Stimulated activated naive CD8-positive, alpha-beta T cell treated with anti-CD3 and anti-CD28 coated beads, Interleukin-15, amount 100 ng/mL, for 72 hours (primary cell): ENCODE measurements around the gene GLYATL1B.
"Not testable (repeated sequence)": the region's sequence is repeated elsewhere in the genome, so short reads cannot be mapped to it uniquely, and the experiment has no call there.

Experiments
- ATAC-seq: fragments of 150-1000 bp; cut with Tn5 transposase; 2 replicates; pipeline ENCODE4 v1.10.0; 2021; ENCODE audit warnings: mild to moderate bottlenecking, moderate library complexity
- DNase-seq, 2 donors: peaks; one replicate each; pipeline ENCODE4 v3.0.0; 2021 to 2022
- H3K27ac Mint-ChIP-seq, 2 donors: one replicate each; pipeline ENCODE4 v1.8.0; 2022; ENCODE audit warnings: mild to moderate bottlenecking in 2 of 2, mixed read lengths in 2 of 2, moderate library complexity in 2 of 2
- H3K27me3 Mint-ChIP-seq: one replicate; pipeline ENCODE4 v1.8.0; 2022; ENCODE audit warnings: mixed read lengths
- H3K4me1 Mint-ChIP-seq: one replicate; pipeline ENCODE4 v1.8.0; 2022; ENCODE audit warnings: mild to moderate bottlenecking, mixed read lengths
- H3K4me3 Mint-ChIP-seq, 2 donors: one replicate each; pipeline ENCODE4 v1.8.0; 2022; ENCODE audit warnings: mild to moderate bottlenecking in 2 of 2, mixed read lengths in 2 of 2, moderate library complexity in 1 of 2
- H3K9me3 Mint-ChIP-seq, 2 donors: one replicate each; pipeline ENCODE4 v1.8.0; 2022; ENCODE audit warnings: mixed read lengths in 2 of 2

The GLYATL1B gene, protein sequence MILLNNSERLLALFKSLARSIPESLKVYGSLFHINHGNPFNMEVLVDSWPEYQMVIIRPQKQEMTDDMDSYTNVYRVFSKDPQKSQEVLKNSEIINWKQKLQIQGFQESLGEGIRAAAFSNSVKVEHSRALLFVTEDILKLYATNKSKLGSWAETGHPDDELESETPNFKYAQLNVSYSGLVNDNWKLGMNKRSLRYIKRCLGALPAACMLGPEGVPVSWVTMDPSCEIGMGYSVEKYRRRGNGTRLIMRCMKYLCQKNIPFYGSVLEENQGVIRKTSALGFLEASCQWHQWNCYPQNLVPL

DNA sequence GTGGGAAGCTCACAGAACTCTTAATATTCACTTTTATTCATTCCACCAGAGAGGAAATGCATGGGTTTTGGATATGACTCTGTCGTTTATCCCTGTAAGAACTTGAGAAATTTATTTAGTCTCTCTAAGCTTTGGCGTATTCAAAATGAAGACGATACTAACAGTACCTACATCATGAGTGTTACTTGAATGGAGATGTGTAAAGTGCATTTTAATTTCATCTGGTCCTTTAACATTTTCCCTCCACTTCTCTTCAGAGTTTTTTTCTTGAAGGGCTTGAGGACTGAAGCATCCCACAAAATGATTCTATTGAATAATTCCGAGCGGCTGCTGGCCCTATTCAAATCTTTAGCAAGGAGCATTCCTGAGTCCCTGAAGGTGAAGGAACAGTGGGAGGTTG lies at the start of gene GLYATL1B:
GLYATL1B (plus strand) TSS at position 301 of the 400 bp plus-strand sequence; CDS start at position 301, 0 bp downstream.
- ATAC-seq, H3K27ac Mint-ChIP-seq, H3K9me3 Mint-ChIP-seq, H3K4me3 Mint-ChIP-seq, DNase-seq, H3K4me1 Mint-ChIP-seq: not testable (repeated sequence)
- H3K27me3 Mint-ChIP-seq, result peaks cover 22% of the 10 kb centered on the region

DNA sequence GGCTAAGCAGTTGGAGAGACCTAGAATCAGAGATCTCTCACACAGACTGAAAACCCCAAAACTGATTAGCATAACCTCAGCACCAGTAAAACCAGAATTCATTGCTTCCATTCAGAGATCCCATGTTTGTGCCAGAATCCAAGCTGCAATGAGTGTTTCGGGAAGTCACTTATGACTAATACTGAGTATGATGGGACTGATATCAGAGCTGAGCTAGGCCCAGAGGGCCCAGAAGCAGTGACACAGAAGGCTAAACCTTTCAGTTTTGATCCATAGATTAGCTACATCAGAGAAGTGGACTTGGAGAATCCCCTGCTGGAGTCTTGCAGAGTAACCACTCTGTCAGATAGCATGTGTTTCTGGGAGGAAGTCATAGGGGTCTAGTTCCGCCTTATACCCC lies 49.6 kb upstream of the GLYATL1B start:
- peaks cover 54% of the 10 kb centered on the region for H3K27me3 Mint-ChIP-seq
- not testable (repeated sequence) for DNase-seq, ATAC-seq, H3K27ac Mint-ChIP-seq, H3K9me3 Mint-ChIP-seq, H3K4me1 Mint-ChIP-seq, H3K4me3 Mint-ChIP-seq

DNA sequence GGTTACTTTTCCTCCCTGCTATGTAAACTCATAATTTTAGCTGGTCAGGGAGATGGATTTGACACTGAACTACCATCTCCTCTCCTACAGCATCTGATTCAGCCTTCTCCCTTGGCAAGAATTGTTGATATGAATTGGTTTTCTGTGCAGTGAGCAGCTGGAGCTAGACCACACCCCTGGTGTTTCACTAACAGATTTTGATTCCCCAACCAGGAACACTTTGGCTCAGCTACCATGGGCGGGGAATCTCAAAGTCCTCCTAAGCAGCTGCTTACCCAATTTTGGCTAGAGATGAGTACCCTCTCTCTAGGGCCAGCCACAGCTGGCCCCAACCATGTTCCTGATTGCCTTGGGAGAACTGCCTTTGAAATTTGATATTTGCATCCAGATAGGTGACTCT lies 48.7 kb upstream of the GLYATL1B start:
- H3K9me3 Mint-ChIP-seq, ATAC-seq, H3K4me1 Mint-ChIP-seq, H3K4me3 Mint-ChIP-seq, DNase-seq, H3K27ac Mint-ChIP-seq: not testable (repeated sequence)
- peaks cover 49% of the 10 kb centered on the region for H3K27me3 Mint-ChIP-seq

DNA sequence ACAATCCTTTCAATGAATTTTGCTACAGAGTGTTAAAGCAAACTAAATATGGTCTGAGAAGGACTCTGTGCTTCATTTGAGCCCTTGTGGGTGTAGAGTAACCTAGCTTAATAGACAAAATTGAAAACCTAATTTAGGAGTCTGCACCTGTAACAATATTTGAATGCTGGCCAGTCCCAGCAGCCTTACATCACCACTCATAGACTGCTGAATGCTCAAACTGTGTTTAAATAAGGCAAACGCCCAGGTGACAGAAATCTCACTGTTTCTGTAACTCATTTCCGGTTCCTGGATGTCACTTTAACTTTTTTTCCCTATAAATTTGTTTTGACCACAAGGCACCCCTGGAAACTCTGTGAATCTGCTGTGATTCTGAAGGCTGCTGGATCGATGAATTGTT lies 45.5 kb upstream of the GLYATL1B start:
- H3K27ac Mint-ChIP-seq, result no peak overlapping the region
- no peak for DNase-seq
- no peaks in the 10 kb centered on the region for H3K4me1 Mint-ChIP-seq
- no peak overlapping the region for H3K4me3 Mint-ChIP-seq
- H3K27me3 Mint-ChIP-seq, result peaks cover 21% of the 10 kb centered on the region
- no peak for ATAC-seq
- no peaks in the 10 kb centered on the region for H3K9me3 Mint-ChIP-seq

DNA sequence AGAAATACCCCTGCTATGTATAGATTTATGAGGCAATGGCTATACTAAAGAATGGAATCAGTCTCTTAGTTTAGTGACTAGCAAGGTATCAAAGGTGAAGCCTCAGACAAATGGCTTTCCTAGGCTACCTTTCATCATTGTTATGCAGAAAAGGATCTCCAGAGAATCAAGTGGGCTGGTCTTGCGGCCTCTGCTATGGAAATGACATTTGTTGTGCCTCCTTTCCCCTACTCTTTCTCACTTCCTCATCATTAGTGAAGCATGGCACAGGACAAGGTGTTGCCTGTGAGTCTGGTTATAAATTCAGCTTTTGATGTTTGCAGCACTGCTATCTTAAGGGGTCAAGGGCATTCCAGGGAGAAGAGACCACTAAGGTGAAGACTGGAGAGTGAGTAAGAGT lies 34.7 kb upstream of the GLYATL1B start:
- not testable (repeated sequence) for H3K4me3 Mint-ChIP-seq, DNase-seq, ATAC-seq, H3K9me3 Mint-ChIP-seq, H3K4me1 Mint-ChIP-seq, H3K27ac Mint-ChIP-seq
- peaks cover 16% of the 10 kb centered on the region for H3K27me3 Mint-ChIP-seq

DNA sequence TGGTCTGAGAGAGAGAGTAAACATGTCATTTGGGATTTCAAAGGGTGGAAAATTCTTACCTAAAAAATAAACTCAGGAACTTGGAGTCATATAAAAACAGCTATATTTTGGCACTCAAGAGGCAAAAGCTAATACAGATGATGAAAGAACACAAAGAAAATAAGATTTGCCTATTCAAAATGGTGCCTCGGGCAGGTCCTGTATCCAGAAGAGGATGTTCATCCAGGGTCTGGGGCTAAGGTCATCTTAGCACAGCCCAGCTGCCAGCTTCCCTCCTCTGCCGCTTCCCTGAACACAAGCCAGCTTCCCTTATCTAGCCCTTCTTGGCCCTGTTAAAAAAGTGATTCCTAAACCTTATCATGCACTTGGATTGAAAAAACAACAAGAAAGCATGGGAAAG lies 33.8 kb upstream of the GLYATL1B start:
- H3K9me3 Mint-ChIP-seq, H3K4me3 Mint-ChIP-seq, H3K4me1 Mint-ChIP-seq, DNase-seq, H3K27ac Mint-ChIP-seq, ATAC-seq: not testable (repeated sequence)
- peaks cover 25% of the 10 kb centered on the region for H3K27me3 Mint-ChIP-seq

DNA sequence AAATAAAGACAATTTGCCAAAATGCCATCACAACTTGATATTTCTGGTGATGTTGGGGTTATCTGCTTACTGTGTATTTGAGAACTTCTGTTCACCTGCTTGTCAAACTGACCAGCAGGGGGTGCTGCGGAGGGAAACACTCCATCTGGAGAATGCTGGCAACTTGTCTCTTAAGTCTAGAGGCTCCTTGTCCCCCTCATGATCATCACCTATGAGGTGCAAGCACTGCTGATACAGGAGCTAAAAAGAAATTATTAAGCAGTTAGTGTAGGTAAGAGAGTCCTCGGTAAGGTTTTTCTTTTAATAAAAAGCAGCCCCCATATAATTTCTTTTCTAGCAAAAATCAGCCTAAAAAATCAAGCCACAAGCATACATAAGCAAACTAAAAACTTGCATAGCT lies 32.7 kb upstream of the GLYATL1B start:
- Mint-ChIP-seq H3K27me3 (peaks cover 31% of the 10 kb centered on the region), H3K4me1 (peaks cover 6% of the 10 kb centered on the region), H3K9me3 (no peaks in the 10 kb centered on the region)

DNA sequence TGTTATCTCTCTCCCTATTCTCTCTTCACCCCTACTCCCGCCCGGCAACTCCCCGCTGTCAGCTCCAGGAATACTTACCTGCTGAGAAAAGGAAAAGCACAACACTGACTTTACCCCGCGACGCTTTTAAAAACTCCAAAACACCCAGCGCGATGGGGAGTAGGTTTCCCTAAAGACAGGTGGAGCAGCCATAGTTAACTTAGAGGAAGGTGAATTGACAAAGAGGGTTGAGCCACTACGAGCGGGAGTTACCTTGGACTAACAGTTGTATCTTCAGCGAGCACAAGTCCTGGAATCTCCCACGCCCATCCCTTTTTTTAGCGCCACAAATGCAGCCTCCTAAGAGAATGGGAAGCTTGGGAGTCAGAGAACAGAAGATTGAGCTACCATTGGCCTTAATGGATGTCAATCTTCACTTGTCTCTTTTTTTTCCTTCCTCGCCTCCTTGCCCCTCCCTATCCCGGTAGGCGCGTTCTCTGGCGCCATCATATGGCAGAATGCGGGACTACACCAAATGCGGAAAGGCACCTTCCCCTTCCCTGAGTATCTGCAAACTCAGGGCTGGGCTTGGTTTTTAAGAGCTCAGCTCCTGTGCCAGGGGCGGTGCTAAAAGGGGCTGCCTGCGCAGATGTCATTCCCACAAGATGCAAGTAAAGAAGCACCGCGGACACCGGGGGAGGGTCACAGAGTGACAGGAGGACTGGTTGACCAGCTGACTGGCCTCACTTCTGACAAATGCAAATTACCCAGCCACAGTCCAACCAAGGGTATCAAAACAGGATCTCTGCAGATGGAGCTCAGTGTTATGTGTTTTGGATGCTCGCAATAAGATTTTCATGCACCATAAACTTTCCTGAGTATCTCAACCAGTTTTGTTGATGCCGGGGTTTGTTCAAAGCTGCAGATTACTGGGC lies 27.7 kb upstream of the GLYATL1B start:
- Mint-ChIP-seq H3K27me3 (peaks cover 70% of the 10 kb centered on the region), H3K27ac (peak overlapping the region in 1 of 2 donors; percentile 61), H3K4me1 (peaks cover 10% of the 10 kb centered on the region), H3K4me3 (peak overlapping the region; percentile 78 to 82)
- H3K9me3 Mint-ChIP-seq, result not testable (repeated sequence)
- DNase-seq (peak; percentile 88 to 89), ATAC-seq (peak; percentile 91)

More for the DNA sequence above, 32.7 kb upstream of the GLYATL1B start:
- DNase-seq, result peak; percentile 59 to 72
- no peak overlapping the region for H3K4me3 Mint-ChIP-seq
- peak; percentile 74 for ATAC-seq
- no peak overlapping the region for H3K27ac Mint-ChIP-seq

DNA sequence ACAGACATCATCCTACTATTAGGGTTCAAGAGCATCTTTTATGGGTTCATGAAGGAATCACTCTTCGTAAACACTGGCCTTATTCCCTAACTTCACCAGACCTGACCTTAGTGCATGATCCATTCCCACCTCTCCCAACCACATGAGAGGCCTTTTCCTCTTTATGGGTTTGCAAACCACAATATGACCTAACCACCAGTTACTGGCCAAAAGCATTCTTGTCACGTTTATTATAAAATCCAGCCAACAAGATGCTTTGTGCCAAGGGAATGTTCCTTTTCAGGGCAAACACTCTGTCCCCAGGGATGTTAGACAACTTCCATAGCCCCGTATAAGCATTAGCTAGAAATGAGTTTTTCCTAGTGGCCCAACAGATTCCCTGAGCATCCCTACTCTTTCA lies 26.0 kb upstream of the GLYATL1B start:
- Mint-ChIP-seq H3K4me1 (peaks cover 10% of the 10 kb centered on the region), H3K27me3 (peaks cover 77% of the 10 kb centered on the region), H3K27ac (peak overlapping the region in 1 of 2 donors; percentile 4)
- not testable (repeated sequence) for ATAC-seq, H3K4me3 Mint-ChIP-seq, DNase-seq, H3K9me3 Mint-ChIP-seq

DNA sequence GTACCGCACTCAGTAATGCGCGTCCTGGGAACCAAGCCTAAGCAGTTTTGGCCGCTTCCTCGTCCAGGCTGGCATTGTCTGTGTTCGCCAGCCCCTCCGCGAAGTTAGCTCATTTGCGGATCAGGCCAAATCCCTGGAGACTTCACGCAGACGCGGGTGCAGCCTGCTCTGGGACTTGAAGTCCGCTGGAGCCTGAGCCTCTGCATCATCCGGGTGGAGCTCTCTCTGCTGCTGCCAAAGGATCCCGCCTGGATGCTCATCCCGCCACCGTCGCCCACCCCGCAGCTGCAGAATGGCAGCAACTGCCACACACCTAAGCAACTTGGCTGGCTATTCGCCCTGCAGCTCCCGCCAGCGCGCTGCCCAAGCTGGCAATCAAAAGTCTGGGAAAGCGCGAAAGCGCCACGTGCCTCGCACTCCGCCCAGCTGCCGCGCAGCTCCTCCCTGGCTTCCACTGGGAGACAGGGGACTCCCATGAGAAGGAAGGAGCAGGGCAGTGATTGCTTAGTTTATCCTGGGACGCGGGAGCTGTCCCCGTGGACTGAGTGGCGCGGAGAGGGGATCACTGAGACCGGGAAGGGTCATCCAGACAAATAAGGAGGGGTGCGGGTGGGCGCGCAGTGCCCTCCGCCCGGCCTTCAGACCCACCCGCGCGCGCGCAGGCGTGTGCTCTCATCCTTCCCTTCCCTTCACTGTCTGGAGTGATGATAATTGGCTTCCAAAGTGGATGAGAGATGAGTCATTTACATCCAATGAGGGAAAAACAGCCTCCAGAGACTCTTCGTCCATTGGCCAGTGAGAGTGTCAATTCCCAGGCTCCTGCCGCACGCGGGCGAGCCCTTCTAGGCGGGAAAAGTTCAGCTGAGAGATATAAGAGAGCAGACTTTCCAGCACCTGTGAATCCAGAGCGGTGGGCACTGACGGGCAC lies 23.2 kb upstream of the GLYATL1B start:
- H3K9me3 Mint-ChIP-seq, result no peaks in the 10 kb centered on the region
- H3K27ac Mint-ChIP-seq, result no peak overlapping the region
- ATAC-seq (no peak), DNase-seq (no peak)
- peaks cover 68% of the 10 kb centered on the region for H3K27me3 Mint-ChIP-seq
- peaks cover 9% of the 10 kb centered on the region for H3K4me1 Mint-ChIP-seq
- no peak overlapping the region for H3K4me3 Mint-ChIP-seq

DNA sequence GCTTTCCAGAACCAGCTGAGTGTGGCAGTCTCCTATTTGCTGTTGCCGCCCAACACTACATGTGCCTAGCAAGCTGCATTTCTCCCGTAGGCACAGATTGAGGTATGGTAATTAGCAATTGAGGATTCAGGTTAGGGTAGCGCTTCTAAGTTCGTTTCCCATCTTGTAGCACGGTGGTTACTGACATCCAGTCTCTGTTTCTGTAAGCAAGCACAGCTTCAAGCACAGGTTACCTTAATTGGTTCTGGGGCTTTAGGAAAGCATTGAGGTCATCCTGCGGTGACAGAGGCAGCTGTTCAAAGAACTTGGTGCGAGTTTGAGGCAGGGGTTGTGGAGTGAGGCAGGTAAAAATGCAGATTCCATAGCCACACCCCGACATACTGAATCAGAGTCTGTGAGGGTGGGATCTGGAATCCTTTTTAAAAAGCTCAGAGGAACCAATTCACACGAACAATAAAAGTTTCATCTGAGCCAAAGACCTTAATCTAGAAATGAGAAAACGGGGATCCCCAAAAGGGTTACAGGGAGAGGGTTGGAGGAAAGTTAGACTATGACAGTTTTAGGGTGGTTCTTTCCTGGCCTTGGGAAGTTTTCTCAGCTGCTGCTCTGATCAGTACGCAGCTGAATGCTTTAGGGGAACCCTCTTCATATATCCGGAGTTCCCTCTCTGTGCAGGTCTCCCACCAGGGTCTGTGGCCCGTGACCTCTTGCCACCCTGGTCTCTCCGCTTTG lies 21.9 kb upstream of the GLYATL1B start:
- H3K4me1 Mint-ChIP-seq, H3K27ac Mint-ChIP-seq, DNase-seq, H3K4me3 Mint-ChIP-seq, H3K9me3 Mint-ChIP-seq: not testable (repeated sequence)
- H3K27me3 Mint-ChIP-seq, result peaks cover 59% of the 10 kb centered on the region
- peak; percentile 58 for ATAC-seq

DNA sequence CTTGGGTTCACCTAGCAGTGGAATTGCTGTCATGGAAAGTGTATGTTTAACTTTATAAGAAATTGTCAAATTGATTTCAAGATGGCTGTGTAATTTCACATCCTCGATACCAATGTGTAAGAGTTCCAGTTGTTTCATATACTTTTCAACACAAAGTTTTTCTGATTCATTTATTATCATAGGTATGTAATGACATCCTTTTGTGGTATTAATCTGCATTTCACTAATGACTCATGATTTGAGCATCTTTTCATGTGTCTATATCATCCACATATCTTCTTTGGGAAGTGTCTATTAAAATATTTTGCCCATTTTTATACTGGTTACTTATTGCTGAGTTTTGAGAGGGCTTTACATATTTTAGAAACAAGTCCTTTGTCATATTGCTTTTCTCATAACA lies 17.0 kb upstream of the GLYATL1B start:
- Mint-ChIP-seq H3K27ac (no peak overlapping the region), H3K4me1 (no peaks in the 10 kb centered on the region), H3K4me3 (no peak overlapping the region), H3K27me3 (peaks cover 53% of the 10 kb centered on the region), H3K9me3 (no peaks in the 10 kb centered on the region)
- ATAC-seq (no peak), DNase-seq (no peak)

DNA sequence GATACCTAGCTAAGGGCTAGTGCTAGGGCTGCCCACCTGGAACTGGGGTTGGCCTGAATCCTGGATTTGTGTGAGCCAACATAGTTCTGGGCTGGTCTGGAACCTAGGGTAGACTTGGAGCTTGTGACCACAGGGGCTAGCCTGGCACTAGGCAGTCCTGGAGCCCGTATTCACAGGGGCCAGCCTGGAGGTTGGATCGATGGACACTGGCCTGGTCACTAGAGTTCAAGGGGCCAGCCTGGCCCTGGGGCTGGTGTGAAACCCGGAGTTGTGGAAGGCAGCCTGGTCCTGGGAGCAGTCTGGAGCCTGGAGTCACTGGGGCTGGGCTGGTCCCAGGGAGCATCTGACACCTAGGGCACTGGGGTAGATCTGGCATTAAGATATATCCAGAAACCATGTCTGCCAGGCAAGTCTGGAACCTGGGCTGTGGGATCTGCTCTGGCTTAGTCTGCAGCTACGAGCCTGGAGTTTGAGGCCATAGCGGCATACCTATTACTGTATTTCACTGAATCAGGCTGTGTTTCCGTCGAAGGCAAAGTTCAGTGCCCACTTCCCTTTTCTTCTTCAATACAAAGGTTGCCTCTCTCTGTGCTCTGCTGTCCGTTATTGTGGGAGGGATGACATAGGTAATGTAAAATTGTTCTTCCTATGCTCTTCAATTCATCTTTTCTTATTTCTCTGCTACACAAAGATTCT lies 9.1 kb upstream of the GLYATL1B start:
- ATAC-seq, result no peak

DNA sequence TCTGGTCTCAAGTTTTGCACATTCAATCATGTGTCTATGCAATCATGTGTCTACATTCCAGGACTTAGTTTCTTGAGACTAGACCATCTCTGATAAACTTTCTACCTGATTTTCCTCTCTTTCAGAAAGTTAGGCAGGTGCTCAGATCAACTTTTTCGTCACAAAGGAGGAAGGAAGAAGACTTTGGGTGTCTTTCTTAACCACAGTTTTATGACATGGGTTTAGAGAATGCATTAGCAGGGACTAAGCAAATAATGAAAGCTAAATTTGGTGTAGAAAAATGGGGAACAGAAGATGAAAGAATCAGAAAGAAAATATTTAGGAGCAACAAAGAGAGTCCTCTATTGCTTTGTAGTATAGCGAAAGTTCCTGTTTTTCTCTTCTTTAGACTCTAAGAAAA lies 7.7 kb upstream of the GLYATL1B start:
- no peak for DNase-seq
- no peaks in the 10 kb centered on the region for H3K4me1 Mint-ChIP-seq
- no peak overlapping the region for H3K27ac Mint-ChIP-seq
- peaks cover 34% of the 10 kb centered on the region for H3K27me3 Mint-ChIP-seq
- ATAC-seq, result no peak
- no peak overlapping the region for H3K4me3 Mint-ChIP-seq
- no peaks in the 10 kb centered on the region for H3K9me3 Mint-ChIP-seq

More for the DNA sequence above, 9.1 kb upstream of the GLYATL1B start:
- Mint-ChIP-seq H3K4me1 (no peaks in the 10 kb centered on the region), H3K9me3 (no peaks in the 10 kb centered on the region), H3K27me3 (peaks cover 46% of the 10 kb centered on the region), H3K27ac (no peak overlapping the region), H3K4me3 (no peak overlapping the region)
- no peak for DNase-seq
